WTC11 (cell line): ENCODE results near the gene AK5. TPM values are rescaled to one million over a fixed set of nuclear protein-coding genes. Genes with fewer than 3 reads are reported as not detected.
A peak's percentile ranks its signal among the peaks of the same experiment; 100 is the strongest.

Experiments
- ATAC-seq: fragments of 200-7000 bp; cut with Tn5 transposase; 2 replicates; pipeline ENCODE4 v1.10.0; 2021; ENCODE audit warnings: mild to moderate bottlenecking, moderate library complexity
- CTCF ChIA-PET: fragments of 300-600 bp; sonication (Branson Sonifier 250); formaldehyde crosslinking; loops from one replicate; lab custom pipeline; 2021; ENCODE audit warnings: antibody characterized with exemption; lab: Charles Lee
- POLR2A ChIA-PET: fragments of 350-600 bp; sonication (Branson Sonifier 250); formaldehyde crosslinking; loops from one replicate; lab custom pipeline; 2021; ENCODE audit warnings: antibody characterized with exemption; lab: Charles Lee
- DNase-seq: peaks from one replicate; pipeline ENCODE4 v3.0.0; 2021; ENCODE audit warnings: low spot score
- H3K27ac Mint-ChIP-seq: 2 replicates; pipeline ENCODE4 v1.8.0; 2021; ENCODE audit warnings: mixed read lengths
- H3K27me3 Mint-ChIP-seq: 2 replicates; pipeline ENCODE4 v1.8.0; 2021; ENCODE audit warnings: low read depth, mild to moderate bottlenecking, moderate library complexity, mixed read lengths
- H3K36me3 Mint-ChIP-seq: 2 replicates; pipeline ENCODE4 v1.8.0; 2021; ENCODE audit warnings: mixed read lengths
- H3K4me1 Mint-ChIP-seq: 2 replicates; pipeline ENCODE4 v1.8.0; 2022; ENCODE audit warnings: mixed read lengths
- H3K4me3 Mint-ChIP-seq: 2 replicates; pipeline ENCODE4 v1.8.0; 2021; ENCODE audit warnings: mild to moderate bottlenecking, moderate library complexity, mixed read lengths
- H3K9me3 Mint-ChIP-seq: 2 replicates; pipeline ENCODE4 v1.8.0; 2021; ENCODE audit warnings: mixed read lengths
- AFF4 ChIP-seq: sonication (generic); formaldehyde crosslinking; IDR thresholded peaks from 2 replicates; pipeline ENCODE4 v1.8.1; 2023; ENCODE audit warnings: mild to moderate bottlenecking, missing genetic modification reagents, borderline replicate concordance
- FOXJ3 ChIP-seq: sonication (generic); formaldehyde crosslinking; IDR thresholded peaks from 2 replicates; pipeline ENCODE4 v1.9.0; 2021; ENCODE audit warnings: missing genetic modification reagents, mild to moderate bottlenecking, borderline replicate concordance
- GRHL2 ChIP-seq: fragments of 250-450 bp; sonication (Bioruptor Pico); IDR thresholded peaks from 2 replicates; pipeline ENCODE4 v1.8.0; 2022; ENCODE audit warnings: mild to moderate bottlenecking, moderate library complexity; ENCODE audit not compliant: insufficient replicate concordance, severe bottlenecking
- JAZF1 ChIP-seq: fragments of 250-450 bp; sonication (Bioruptor Pico); IDR thresholded peaks from 2 replicates; pipeline ENCODE4 v1.9.0; 2021; ENCODE audit warnings: moderate library complexity, mild to moderate bottlenecking, inconsistent platforms
- NFE2L1 ChIP-seq: sonication (generic); formaldehyde crosslinking; IDR thresholded peaks from 2 replicates; pipeline ENCODE4 v1.8.1; 2023; ENCODE audit warnings: missing genetic modification reagents
- OVOL2 ChIP-seq: fragments of 250-450 bp; sonication (Bioruptor Pico); IDR thresholded peaks from 2 replicates; pipeline ENCODE4 v1.9.0; 2021; ENCODE audit warnings: mild to moderate bottlenecking, borderline replicate concordance
- SOX15 ChIP-seq: fragments of 250-450 bp; sonication (Bioruptor Pico); IDR thresholded peaks from 2 replicates; pipeline ENCODE4 v1.9.0; 2021; ENCODE audit warnings: mild to moderate bottlenecking
- SP1 ChIP-seq: sonication (generic); formaldehyde crosslinking; conservative IDR thresholded peaks from 2 replicates; pipeline ENCODE4 v1.8.1; 2022; ENCODE audit warnings: missing genetic modification reagents
- TEAD4 ChIP-seq: sonication (generic); formaldehyde crosslinking; IDR thresholded peaks from 2 replicates; pipeline ENCODE4 v1.8.0; 2022; ENCODE audit warnings: mild to moderate bottlenecking, missing genetic modification reagents
- ZNF396 ChIP-seq: fragments of 250-450 bp; sonication (Bioruptor Pico); IDR thresholded peaks from 2 replicates; pipeline ENCODE4 v1.8.0; 2021; ENCODE audit warnings: mild to moderate bottlenecking, moderate library complexity, borderline replicate concordance
- total RNA-seq: library from RNA; stranded (reverse); gene quantifications from 3 replicates; pipeline ENCODE4 v1.2.3, GENCODE V29; 2021
- TF ChIP-seq, protein P1 (sequence below): fragments of 250-450 bp; sonication (Bioruptor Pico); IDR thresholded peaks from 2 replicates; pipeline ENCODE4 v2.1.2; 2022; ENCODE audit warnings: mild to moderate bottlenecking, moderate library complexity
- TF ChIP-seq, protein P2 (sequence below): sonication (generic); formaldehyde crosslinking; IDR thresholded peaks from 2 replicates; pipeline ENCODE4 v1.8.1; 2023; ENCODE audit warnings: mild to moderate bottlenecking, missing genetic modification reagents
- TF ChIP-seq, protein P3 (sequence below): sonication (generic); formaldehyde crosslinking; IDR thresholded peaks from 2 replicates; pipeline ENCODE4 v1.8.0; 2023; ENCODE audit warnings: mild to moderate bottlenecking, missing genetic modification reagents
- TF ChIP-seq, protein P4 (sequence below): fragments of 250-450 bp; sonication (Bioruptor Pico); IDR thresholded peaks from 2 replicates; pipeline ENCODE4 v1.9.0; 2021; ENCODE audit warnings: mild to moderate bottlenecking
- TF ChIP-seq, protein P5 (sequence below): sonication (generic); formaldehyde crosslinking; IDR thresholded peaks from 2 replicates; pipeline ENCODE4 v1.8.1; 2023; ENCODE audit warnings: mild to moderate bottlenecking, missing genetic modification reagents, moderate library complexity

Gene AK5
- total RNA-seq, 1 experiment from 2014 or later: 3.0 TPM

DNA sequence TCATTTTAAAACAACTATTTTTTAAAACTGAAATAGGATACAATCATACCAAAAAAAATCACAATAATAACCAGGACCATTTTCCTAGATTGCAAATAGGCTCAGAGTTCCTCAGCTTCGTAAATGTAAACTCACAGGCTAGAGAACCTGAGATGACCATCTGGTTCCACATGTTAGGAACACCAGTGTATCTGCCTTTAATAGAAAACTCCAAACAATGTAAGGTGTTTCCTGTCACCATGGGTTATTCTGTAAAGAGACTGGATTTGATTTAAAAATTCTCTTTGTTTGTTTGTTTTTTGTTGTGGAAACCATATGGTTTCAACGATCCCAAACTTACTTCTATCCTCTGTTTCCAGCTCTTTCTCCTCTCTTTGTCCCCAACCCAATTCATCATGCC is 203.1 kb downstream of the AK5 start:
- Mint-ChIP-seq H3K9me3 (no peaks in the 10 kb centered on the region), H3K27ac (peak overlapping the region; percentile 77; the same call in 1 of the 2 replicates), H3K4me3 (no peak overlapping the region)
- CTCF ChIA-PET: interaction anchor here (0.6 kb wide), 1 partner anchor 197 kb away, joined by 4 read pairs; no protein-coding TSS in a partner anchor
- no peak for ATAC-seq
- TF ChIP-seq ZNF396 (CRISPR knock-in tag) (no peak), JAZF1 (CRISPR knock-in tag) (no peak), TEAD4 (CRISPR knock-in tag) (no peak), SOX15 (CRISPR knock-in tag) (no peak), OVOL2 (no peak), FOXJ3 (CRISPR knock-in tag) (no peak), NFE2L1 (CRISPR knock-in tag) (no peak), GRHL2 (CRISPR knock-in tag) (no peak), AFF4 (CRISPR knock-in tag) (no peak), SP1 (no peak)
- TF ChIP-seq, protein P1, sequence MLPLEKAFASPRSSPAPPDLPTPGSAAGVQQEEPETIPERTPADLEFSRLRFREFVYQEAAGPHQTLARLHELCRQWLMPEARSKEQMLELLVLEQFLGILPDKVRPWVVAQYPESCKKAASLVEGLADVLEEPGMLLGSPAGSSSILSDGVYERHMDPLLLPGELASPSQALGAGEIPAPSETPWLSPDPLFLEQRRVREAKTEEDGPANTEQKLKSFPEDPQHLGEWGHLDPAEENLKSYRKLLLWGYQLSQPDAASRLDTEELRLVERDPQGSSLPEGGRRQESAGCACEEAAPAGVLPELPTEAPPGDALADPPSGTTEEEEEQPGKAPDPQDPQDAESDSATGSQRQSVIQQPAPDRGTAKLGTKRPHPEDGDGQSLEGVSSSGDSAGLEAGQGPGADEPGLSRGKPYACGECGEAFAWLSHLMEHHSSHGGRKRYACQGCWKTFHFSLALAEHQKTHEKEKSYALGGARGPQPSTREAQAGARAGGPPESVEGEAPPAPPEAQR (CRISPR knock-in tag): no peak
- TF ChIP-seq, protein P2, sequence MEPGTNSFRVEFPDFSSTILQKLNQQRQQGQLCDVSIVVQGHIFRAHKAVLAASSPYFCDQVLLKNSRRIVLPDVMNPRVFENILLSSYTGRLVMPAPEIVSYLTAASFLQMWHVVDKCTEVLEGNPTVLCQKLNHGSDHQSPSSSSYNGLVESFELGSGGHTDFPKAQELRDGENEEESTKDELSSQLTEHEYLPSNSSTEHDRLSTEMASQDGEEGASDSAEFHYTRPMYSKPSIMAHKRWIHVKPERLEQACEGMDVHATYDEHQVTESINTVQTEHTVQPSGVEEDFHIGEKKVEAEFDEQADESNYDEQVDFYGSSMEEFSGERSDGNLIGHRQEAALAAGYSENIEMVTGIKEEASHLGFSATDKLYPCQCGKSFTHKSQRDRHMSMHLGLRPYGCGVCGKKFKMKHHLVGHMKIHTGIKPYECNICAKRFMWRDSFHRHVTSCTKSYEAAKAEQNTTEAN (CRISPR knock-in tag): no peak
- TF ChIP-seq, protein P3, sequence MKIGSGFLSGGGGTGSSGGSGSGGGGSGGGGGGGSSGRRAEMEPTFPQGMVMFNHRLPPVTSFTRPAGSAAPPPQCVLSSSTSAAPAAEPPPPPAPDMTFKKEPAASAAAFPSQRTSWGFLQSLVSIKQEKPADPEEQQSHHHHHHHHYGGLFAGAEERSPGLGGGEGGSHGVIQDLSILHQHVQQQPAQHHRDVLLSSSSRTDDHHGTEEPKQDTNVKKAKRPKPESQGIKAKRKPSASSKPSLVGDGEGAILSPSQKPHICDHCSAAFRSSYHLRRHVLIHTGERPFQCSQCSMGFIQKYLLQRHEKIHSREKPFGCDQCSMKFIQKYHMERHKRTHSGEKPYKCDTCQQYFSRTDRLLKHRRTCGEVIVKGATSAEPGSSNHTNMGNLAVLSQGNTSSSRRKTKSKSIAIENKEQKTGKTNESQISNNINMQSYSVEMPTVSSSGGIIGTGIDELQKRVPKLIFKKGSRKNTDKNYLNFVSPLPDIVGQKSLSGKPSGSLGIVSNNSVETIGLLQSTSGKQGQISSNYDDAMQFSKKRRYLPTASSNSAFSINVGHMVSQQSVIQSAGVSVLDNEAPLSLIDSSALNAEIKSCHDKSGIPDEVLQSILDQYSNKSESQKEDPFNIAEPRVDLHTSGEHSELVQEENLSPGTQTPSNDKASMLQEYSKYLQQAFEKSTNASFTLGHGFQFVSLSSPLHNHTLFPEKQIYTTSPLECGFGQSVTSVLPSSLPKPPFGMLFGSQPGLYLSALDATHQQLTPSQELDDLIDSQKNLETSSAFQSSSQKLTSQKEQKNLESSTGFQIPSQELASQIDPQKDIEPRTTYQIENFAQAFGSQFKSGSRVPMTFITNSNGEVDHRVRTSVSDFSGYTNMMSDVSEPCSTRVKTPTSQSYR (CRISPR knock-in tag): no peak
- TF ChIP-seq, protein P4, sequence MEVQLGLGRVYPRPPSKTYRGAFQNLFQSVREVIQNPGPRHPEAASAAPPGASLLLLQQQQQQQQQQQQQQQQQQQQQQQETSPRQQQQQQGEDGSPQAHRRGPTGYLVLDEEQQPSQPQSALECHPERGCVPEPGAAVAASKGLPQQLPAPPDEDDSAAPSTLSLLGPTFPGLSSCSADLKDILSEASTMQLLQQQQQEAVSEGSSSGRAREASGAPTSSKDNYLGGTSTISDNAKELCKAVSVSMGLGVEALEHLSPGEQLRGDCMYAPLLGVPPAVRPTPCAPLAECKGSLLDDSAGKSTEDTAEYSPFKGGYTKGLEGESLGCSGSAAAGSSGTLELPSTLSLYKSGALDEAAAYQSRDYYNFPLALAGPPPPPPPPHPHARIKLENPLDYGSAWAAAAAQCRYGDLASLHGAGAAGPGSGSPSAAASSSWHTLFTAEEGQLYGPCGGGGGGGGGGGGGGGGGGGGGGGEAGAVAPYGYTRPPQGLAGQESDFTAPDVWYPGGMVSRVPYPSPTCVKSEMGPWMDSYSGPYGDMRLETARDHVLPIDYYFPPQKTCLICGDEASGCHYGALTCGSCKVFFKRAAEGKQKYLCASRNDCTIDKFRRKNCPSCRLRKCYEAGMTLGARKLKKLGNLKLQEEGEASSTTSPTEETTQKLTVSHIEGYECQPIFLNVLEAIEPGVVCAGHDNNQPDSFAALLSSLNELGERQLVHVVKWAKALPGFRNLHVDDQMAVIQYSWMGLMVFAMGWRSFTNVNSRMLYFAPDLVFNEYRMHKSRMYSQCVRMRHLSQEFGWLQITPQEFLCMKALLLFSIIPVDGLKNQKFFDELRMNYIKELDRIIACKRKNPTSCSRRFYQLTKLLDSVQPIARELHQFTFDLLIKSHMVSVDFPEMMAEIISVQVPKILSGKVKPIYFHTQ: no peak
- TF ChIP-seq, protein P5, sequence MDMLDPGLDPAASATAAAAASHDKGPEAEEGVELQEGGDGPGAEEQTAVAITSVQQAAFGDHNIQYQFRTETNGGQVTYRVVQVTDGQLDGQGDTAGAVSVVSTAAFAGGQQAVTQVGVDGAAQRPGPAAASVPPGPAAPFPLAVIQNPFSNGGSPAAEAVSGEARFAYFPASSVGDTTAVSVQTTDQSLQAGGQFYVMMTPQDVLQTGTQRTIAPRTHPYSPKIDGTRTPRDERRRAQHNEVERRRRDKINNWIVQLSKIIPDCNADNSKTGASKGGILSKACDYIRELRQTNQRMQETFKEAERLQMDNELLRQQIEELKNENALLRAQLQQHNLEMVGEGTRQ (CRISPR knock-in tag): no peak
- TF ChIP-seq, all 79 proteins: peak for 0
- H3K36me3 Mint-ChIP-seq: no peaks in the 10 kb centered on the region
- H3K27me3 Mint-ChIP-seq: no peaks in the 10 kb centered on the region
- POLR2A ChIA-PET: interaction anchor here (0.6 kb wide), 1 partner anchor 28 kb away, joined by 3 read pairs; no protein-coding TSS in a partner anchor
- DNase-seq: no peak
- H3K4me1 Mint-ChIP-seq: peaks cover 4% of the 10 kb centered on the region
